ENCODE data around the gene MAP4.
"Not testable (repeated sequence)": the region's sequence is repeated elsewhere in the genome, so short reads cannot be mapped to it uniquely, and the experiment has no call there.

Gene MAP4

DNA sequence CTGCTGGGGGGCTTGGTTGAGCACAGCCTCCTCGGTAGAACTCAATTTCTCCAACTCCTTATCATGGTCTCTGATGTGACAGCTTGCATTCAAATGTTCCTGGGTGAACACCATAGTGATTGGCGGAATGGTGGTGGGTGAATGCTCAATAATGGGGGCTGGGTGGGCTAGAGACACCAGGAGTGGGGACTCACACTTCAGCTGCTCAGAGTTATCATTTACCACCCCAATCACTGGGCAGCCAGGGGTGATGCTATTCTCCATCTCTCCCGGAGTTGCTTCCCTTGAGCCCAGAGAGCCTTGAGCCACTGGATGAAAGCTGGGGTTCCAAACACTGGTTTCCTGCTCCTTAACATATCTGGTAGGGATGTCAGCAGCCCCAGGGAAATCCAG lies 124.6 kb downstream of the MAP4 start:
- DNase-seq, result no peak

DNA sequence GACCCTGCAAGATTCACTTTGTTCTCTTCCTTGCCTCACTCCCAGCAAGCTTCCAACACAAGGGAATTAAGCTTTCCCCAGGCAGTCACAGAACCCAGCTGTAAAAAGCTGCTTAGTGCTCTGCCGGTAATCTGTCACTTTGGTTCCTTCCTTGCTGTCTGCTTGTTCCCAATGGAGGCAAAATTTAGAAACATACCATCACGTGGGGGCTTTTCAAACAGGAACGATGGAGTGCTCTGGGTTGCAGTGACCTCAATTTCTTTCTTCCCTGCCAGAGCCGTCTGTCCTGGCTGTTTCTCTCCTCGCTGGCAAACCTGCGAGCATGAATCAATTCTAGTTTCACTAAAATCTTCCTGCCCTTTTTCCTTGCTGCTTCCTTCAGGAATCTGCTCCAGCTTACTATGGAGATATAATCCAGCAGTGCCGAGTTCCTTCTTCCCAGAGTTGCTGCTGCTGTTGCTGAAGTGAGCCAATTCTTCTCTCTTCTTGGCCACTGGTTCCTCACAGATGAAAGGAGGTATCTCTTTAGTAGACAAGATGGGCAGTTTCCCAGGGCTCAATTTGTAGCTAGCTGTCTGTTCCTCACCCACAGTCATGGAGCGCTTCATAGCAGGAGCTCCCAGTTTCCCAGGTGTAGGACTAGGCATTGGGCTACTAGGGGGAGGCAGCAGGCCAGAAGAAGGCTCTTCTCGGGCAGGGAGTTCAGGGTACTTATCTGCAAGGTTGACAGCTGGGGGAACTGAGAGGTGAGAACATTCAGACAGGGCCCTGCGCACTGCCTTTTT lies 125.2 kb downstream of the MAP4 start:
- no peak for DNase-seq

DNA sequence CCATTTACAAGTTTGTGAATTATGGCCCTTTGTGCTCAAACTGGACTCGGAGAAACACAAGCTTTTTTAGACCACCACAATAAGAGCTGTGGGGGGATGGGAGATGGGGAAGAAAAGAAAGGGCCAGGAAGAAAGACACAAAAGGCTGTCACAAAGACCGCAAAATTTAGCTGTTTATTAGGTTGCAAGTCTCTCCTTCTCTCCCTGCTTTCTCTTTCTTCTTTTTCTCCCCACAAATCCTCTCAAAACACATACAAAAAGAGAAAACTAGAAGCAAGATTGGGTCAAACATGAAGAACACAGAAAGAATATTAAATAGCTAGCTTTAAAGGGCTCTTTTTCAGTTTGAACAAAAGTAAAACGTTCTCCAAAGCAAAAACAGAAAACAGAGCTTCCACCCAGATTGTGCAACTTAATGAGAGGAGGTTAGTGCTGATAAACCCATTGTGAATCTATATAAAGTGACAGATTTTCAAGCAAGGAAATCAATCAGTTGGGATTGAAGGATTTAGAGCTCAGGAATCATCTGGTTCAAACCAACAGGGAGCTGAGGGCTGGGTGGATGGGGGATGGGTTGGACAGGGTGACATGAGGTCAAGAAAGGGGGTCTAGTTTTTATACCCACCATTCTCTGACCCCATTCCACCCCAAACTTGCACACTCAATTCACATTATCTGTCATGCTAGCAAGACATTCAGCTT lies 125.9 kb downstream of the MAP4 start:
- DNase-seq, result no peak

GRCh38 chr3:47888986-47889757 lies 127.0 kb downstream of the MAP4 start:
- DNase-seq, result no peak

DNA sequence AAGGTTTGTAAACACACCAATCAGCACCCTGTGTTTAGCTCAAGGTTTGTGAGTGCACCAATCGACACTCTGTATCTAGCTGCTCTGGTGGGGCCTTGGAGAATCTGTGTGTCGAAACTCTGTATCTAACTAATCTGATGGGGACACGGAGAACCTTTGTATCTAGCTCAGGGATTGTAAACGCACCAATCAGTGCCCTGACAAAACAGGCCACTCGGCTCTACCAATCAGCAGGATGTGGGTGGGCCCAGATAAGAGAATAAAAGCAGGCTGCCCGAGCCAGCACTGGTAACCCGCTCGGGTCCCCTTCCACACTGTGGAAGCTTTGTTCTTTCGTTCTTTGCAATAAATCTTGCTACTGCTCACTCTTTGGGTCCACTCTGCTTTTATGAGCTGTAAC lies 128.2 kb downstream of the MAP4 start:
- DNase-seq, result not testable (repeated sequence)

DNA sequence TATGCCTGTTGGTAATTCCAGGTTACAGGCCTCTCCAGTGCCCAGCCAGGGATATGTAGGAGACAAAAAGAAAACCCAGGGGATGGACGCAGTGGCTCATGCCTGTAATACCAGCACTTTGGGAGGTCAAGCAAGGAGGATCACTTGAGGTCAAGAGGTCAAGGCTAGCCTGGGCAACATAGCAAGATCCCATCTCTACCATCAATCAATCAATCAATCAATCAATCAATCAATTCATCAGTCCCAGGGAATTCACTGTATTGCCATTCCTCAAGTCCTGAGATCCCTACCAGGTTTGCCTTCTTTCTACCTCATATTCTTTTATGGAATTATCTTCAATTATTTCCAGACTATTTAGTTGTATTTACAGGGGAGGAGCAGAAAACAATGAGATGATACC lies 131.0 kb downstream of the MAP4 start:
- DNase-seq, result no peak

DNA sequence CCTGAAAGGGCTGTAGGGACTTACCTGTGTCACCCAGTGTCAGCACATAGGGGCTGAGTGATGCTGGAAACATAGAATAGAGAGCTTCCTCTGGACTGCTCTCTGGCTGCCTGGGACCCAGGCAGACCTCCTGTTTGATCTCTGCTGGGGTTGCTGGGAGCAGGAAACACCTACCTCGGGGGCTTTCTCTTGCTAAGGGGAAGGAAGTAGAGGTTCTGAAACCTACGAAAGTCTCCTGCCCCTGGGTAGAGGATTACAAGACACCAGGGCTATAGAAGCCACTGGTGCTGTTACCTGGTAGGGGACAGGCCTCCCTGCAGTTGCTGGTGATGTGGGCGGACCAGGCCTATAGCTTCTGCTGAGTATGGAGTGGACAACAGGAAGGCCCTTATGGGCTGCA lies 131.6 kb downstream of the MAP4 start:
- no peak for DNase-seq

DNA sequence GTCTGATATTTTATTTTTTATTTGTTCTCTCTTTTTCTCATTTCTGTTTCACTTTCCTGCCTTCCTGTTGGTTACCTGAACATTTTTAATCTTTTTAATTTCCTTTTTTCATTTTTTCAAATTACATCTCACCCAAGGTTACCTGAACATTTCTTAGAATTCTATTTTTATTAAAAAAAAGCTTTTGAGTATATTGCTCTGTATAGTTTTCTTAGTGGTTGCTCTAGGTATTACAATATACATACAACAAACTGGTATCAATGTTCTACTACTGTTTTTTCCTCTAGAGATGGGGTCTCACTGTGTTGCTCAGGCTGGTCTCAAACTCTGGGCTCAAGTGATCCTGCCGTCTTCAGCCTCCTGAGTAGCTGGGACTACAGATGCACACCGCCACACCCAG lies 133.9 kb downstream of the MAP4 start:
- no peak for DNase-seq

DNA sequence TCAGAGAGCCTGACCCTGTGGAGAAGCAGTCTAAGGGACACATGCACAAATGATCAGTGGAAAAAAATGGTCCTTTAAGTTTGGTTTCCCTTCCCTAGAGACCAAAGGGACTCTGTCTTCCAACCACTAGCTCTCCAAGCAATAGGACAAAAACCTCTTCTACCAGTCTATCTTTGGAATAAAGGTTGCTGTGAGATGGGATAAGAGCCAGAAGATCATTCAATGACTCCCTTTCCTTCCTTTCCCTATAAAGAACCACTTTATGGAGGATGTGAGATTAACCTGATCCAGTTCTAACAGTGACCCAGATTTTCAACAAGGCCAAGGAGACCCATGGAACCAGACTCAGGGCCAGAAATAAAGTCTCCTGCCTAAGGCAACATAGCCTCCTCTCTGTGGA lies 138.5 kb downstream of the MAP4 start:
- DNase-seq, result no peak

GRCh38 chr3:47877290-47877689 lies 138.9 kb downstream of the MAP4 start:
- DNase-seq, result no peak

DNA sequence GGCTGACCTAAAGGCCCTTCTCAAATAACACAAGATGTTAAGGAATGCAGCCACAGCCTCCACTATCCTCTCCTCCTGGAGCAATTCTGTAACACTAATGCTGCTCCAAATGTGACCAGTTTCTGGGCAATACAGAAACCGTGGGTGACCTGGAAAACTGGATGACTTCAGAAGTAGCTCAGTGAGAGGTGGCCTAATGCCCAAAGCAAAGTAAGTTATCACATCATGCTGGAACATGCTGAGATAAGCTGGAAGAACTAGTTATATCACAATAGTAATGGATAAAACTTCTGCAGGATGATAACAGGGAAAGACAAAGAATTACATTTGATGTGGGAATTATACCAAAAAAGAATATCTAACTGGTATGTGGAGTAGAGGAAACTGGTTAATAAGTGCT lies 141.3 kb downstream of the MAP4 start:
- DNase-seq, result no peak

DNA sequence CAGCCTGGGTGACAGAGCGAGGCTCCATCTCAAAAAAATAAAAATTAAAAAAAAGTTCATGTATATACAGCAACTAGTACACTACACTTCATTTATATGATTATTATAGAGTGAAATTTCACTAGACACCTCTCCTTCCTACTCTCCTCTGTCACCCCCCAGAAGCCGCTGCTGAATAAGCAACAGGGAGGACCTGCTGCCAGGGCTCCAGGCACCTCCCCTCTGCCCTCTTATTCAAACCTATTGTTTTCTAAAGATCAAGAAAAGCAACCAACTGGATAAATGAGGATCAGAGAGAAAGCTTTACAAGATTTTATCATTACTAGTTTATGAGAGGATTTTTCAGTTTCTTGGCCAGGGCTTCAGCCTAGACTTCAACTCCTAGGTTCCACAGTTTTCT lies 141.8 kb downstream of the MAP4 start:
- DNase-seq, result no peak

DNA sequence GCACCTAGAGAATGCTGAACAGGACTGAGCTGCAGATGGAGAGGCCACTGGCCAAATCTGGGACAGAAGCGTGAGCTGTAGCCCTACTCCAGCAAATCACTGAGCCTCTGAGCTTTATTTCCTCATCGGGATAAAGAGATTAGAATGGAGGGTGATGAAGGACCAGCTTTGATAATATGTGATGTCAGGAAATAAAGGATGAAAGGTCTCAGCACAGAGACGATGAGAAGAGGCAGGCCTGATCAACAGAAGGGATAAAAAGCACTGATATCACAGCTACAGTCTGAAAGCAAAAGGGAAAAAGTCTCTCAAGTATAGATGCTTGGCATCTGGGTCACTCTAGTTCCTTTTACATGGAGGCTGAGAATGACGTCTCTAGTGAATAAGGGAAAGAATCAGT lies 143.3 kb downstream of the MAP4 start:
- no peak for DNase-seq

- DNase-seq, result no peak
These were observed 144.8 kb downstream of the MAP4 start for GRCh38 chr3:47871389-47871788.

GRCh38 chr3:47870702-47871260 lies 145.4 kb downstream of the MAP4 start:
- no peak for DNase-seq

GRCh38 chr3:47870156-47870555 lies 146.1 kb downstream of the MAP4 start:
- no peak for DNase-seq

DNA sequence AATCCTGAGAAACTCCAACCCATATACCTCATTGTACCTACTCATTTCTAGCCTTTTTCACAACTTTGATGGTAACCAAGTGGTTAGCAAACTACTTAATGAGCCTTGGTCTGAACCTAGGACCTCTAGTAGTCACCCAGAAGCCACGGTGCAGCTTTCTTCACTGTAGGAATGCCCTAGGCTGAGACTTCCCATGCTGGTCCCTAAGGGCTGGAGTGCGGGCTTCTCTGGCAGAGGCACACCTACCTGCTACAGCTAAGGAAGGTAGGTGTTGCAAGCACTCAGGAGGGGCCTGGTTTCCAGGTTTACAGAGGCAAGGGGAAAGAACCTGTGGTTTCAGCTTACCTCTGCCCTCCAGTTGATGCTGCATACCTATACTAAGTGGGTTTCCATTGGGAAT lies 147.9 kb downstream of the MAP4 start:
- DNase-seq, result no peak

DNA sequence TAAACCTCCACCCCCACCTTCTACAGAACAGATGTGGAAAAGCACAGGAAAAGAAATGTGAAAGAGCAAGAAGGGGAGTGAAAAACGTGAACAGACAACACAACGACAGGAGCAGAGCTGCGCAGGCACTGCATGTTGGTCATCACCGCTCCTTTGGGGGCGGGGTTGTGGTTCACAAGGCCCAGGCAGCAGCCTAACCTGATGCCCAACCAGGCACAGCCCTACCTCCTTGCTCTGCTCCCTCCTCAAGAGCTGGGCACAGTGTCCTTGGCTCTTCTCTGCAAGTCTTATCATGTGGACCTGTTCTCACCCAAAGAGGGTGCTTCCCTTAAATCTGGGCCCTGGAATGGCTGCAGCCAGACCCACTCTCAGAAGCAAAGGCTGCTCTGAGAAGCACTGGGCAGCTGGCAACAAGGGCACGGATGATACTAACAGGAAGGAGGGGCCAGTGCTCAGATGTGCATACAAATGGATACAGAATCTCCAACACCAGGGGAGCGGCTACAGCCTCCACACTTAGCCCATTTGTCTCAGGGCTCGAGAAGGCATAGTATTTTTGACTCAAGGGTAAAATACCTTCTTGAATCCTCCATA lies 148.7 kb downstream of the MAP4 start:
- no peak for DNase-seq

GRCh38 chr3:47865192-47865591 lies 151.0 kb downstream of the MAP4 start:
- DNase-seq, result no peak

DNA sequence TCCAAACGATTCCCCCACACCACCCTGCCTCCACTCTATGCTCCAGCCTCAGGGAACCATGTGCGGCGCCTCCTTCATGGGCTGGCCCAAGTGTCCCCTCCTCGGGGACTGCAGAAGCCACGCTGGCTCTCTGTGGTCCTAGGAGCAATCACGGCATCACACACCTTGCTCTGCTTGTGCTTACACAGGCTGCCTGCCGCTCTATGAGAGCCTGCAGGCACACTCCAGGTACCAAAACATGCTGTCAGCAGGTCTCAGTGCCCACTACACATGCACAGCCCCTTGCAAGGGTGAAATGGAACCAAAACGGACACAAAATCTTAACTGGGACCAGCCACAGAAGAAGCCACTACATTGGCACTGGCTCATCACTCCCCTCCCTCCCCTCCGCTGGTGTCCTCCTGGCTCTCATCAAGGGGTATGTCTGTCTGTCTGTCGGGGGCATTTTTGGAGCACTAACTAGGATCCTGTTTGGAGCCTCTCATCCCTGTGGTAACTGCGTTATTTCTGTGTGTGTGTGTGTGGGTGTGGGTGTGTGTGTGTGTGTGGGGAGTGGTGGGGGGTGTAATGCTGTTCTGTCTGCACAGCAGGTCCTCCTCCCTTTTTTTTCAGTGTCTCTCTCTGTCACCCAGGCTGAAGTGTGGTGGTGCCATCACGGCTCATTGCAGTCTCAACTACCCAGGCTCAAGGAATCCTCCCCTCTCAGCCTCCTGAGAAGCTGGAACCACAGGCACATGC lies 152.7 kb downstream of the MAP4 start:
- DNase-seq, result no peak

DNA sequence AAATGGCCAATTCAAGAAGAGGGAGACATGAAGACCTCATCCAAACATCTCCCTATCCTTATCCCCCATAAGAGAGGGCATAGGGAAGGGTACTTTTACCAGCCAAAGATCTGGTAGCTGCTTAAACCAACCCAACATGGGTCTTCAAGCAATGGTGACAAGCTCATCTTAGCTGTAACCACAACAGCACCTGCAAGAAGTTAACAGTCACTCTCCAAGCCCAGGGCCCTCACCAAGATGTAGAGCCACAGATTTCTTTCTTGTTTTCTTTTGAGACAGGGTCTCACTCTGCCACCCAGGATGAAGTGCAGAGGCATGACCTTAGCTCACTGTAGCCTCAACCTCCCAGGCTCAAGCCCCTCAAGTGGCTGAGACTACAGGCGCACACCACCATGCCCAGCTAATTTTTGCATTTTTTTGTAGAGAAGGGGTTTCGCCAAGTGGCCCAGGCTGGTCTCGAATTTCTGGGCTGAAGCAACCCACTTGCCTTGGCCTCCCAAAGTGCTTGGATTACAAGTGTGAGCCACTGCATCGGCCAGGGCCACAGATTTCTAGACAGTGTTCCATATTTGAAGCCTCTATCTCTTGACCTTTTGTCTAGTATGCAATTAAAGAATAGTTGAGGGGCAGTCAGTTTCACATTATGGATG lies 156.1 kb downstream of the MAP4 start:
- no peak for DNase-seq

DNA sequence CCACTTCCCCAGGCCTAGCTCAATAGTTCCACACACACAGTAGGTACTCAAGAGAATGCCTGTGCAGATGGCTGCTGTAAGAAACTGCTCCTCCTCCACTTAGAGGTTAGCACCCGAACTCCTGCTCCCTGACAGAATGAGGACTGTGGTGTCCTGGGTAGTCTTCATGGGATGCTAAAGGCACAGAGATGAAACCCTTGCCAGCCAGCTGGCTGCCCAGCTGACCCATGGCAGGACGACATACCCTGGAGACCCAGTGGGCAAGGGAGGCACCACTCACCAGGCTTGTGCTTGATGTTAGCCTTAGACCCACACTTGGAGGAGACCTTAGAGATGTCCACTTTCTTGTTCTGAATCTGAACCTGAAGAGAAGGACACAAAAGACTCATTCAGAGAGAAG lies 159.1 kb downstream of the MAP4 start:
- DNase-seq, result no peak
